HTR-8/SVneo (cell line): ENCODE results near the gene SERTM1.

Source experiments
- DNase-seq: peaks from one replicate; pipeline ENCODE4 v3.0.0; 2011; ENCODE audit warnings: low spot score, mixed read lengths; ENCODE audit not compliant: insufficient read length
- FAIRE-seq: peaks from 2 replicates; lab custom pipeline; 2011; peaks lifted over from hg19 to GRCh38; lab: Jason Lieb, UNC

SERTM1 gene

GRCh38 chr13:36673838-36674326 lies at the start of gene SERTM1:
Gene SERTM1, plus strand, starts transcription at chr13:36674020. Its CDS starts 21,059 bp downstream, at chr13:36695079.
- FAIRE-seq: no peak
- no peak for DNase-seq

GRCh38 chr13:36628377-36629056 lies 45.3 kb upstream of the SERTM1 start:
- no peak for FAIRE-seq

GRCh38 chr13:36629057-36629385 lies 44.8 kb upstream of the SERTM1 start:
- FAIRE-seq: no peak
- no peak for DNase-seq

More at GRCh38 chr13:36628377-36629056, 45.3 kb upstream of the SERTM1 start:
- no peak for DNase-seq

- no peak for DNase-seq
- FAIRE-seq: no peak
These were observed 43.5 kb upstream of the SERTM1 start for GRCh38 chr13:36630181-36630803.

GRCh38 chr13:36639610-36640009 lies 34.2 kb upstream of the SERTM1 start:
- FAIRE-seq: no peak

GRCh38 chr13:36650611-36651010 lies 23.2 kb upstream of the SERTM1 start:
- DNase-seq (no peak), FAIRE-seq (no peak)

More at GRCh38 chr13:36639610-36640009, 34.2 kb upstream of the SERTM1 start:
- DNase-seq: no peak

GRCh38 chr13:36665630-36666029 lies 8.2 kb upstream of the SERTM1 start:
- FAIRE-seq (no peak), DNase-seq (no peak)

GRCh38 chr13:36666477-36667229 lies 7.2 kb upstream of the SERTM1 start:
- DNase-seq: no peak
- no peak for FAIRE-seq

- no peak for FAIRE-seq
These were observed 5.5 kb upstream of the SERTM1 start for GRCh38 chr13:36668316-36668715.

GRCh38 chr13:36673352-36673751 lies 468 bp upstream of the SERTM1 start:
- DNase-seq (no peak), FAIRE-seq (no peak)

More at GRCh38 chr13:36668316-36668715, 5.5 kb upstream of the SERTM1 start:
- DNase-seq: no peak

GRCh38 chr13:36674337-36675212 lies 755 bp downstream of the SERTM1 start:
- FAIRE-seq (no peak), DNase-seq (no peak)

GRCh38 chr13:36675213-36675536 lies 1.4 kb downstream of the SERTM1 start:
- DNase-seq (no peak), FAIRE-seq (no peak)

GRCh38 chr13:36680913-36681312 lies 7.1 kb downstream of the SERTM1 start:
- no peak for FAIRE-seq
- no peak for DNase-seq

- no peak for DNase-seq
- no peak for FAIRE-seq
These were observed 8.2 kb downstream of the SERTM1 start for GRCh38 chr13:36681894-36682624.

GRCh38 chr13:36683701-36684100 lies 9.9 kb downstream of the SERTM1 start:
- FAIRE-seq (no peak), DNase-seq (no peak)

GRCh38 chr13:36685927-36686326 lies 12.1 kb downstream of the SERTM1 start:
- DNase-seq (no peak), FAIRE-seq (no peak)

GRCh38 chr13:36696410-36697010 lies 22.7 kb downstream of the SERTM1 start:
- DNase-seq (no peak), FAIRE-seq (no peak)

- DNase-seq (no peak), FAIRE-seq (no peak)
These were observed 26.4 kb downstream of the SERTM1 start for GRCh38 chr13:36700170-36700569.

GRCh38 chr13:36706755-36707154 lies 32.9 kb downstream of the SERTM1 start:
- FAIRE-seq (no peak), DNase-seq (no peak)
